Right lobe of liver (tissue), 6 donors: ENCODE results near the gene RAI1. TPM values are rescaled to one million over a fixed set of nuclear protein-coding genes. Genes with fewer than 3 reads are reported as not detected.
A peak's percentile ranks its signal among the peaks of the same experiment; 100 is the strongest.

Experiments
- ATAC-seq, 4 donors: fragments of 200-7000 bp; cut with Tn5 transposase; one replicate each; pipeline ENCODE4 v1.9.1; 2020; ENCODE audit warnings: mild to moderate bottlenecking in 4 of 4, moderate library complexity in 4 of 4
- DNase-seq, 3 donors: peaks; one replicate each; pipeline ENCODE4 v3.0.0-alpha.2; 2020
- H3K27ac ChIP-seq, 3 donors: fragments of 200-600 bp; one replicate each; pipeline ENCODE4 v1.8.0; 2022
- H3K27me3 ChIP-seq, 2 donors: fragments of 200-600 bp; one replicate each; pipeline ENCODE4 v1.8.0; 2022
- H3K36me3 ChIP-seq, 4 donors: fragments of 200-600 bp; sonication (generic) in 1 of 4; one replicate each; pipeline versions ENCODE4 v1.5.1 to v1.8.0; 2017 to 2022; ENCODE audit warnings: control low read depth in 1 of 4
- H3K4me1 ChIP-seq, 4 donors: fragments of 200-600 bp; sonication (generic) in 1 of 4; one replicate each; pipeline versions ENCODE4 v1.5.1 to v1.8.0; 2017 to 2022; ENCODE audit warnings: control low read depth in 1 of 4
- H3K4me3 ChIP-seq, 3 donors: fragments of 200-600 bp; one replicate each; pipeline ENCODE4 v1.8.0; 2022
- H3K9me3 ChIP-seq, 4 donors: fragments of 200-600 bp; sonication (generic) in 1 of 4; one replicate each; pipeline versions ENCODE4 v1.5.1 to v1.8.0; 2017 to 2022; ENCODE audit warnings: control low read depth in 1 of 4
- CTCF ChIP-seq, 4 donors: fragments of 200-600 bp in 3 of 4; fragments of 450-650 bp in 1 of 4; IDR thresholded peaks; one replicate each; pipeline versions ENCODE4 v1.5.1 to v1.8.0; 2016 to 2022; ENCODE audit warnings: antibody characterized with exemption in 4 of 4, mild to moderate bottlenecking in 2 of 4
- POLR2A ChIP-seq: fragments of 450-650 bp; IDR thresholded peaks from one replicate; pipeline ENCODE4 v1.6.1; 2017; ENCODE audit warnings: antibody characterized with exemption, mild to moderate bottlenecking
- WGBS: methylation state at CpG from one replicate; pipeline ENCODE4 v1.1.6; 2018; ENCODE audit warnings: low coverage, low lambda C conversion rate; ENCODE audit not compliant: insufficient coverage; ENCODE audit errors: missing lambda C conversion rate; 5-methylcytosine and 5-hydroxymethylcytosine counted together
- intact Hi-C, 2 donors: fragments of 100-400 bp; cut with DNase I; formaldehyde crosslinking; loops; one replicate each; pipeline versions ENCODE4 v1.11.2 to v1.14.1; 2022
- total RNA-seq, 6 experiments: library from RNA; depleted of rRNA in 2 of 6; stranded (reverse); fragments of >200 nt in 2 of 6; fragmentation: NEBNext Ultra II Directional in 3 of 6; extraction: Animal tissue kit (Norgen Biotek cat#: 25700) in 3 of 6; gene quantifications; one replicate each; pipeline versions ENCODE4 v1.1.0 to v1.2.4, GENCODE V29; 2016 to 2023
- donor health status: DM: no; HTN: yes; CAD: no.
- donor health status: DM: no; HTN: no; CAD: no.
- donor health status: DM: no; HTN: no; CAD: no.
- donor health status: DM: no; HTN: yes; CAD: no.
- donor health status: DM: no; HTN: yes; CAD: no.

Gene RAI1
- total RNA-seq, 6 experiments from 2014 or later = 6.1 to 14.5 (median 8.4) TPM

GRCh38 chr17:17774009-17774881 is 93.0 kb downstream of the RAI1 start:
- ATAC-seq (peak in 3 of 4 donors; percentile 19 to 64 (median 35)), DNase-seq (no peak)
- no peak overlapping the region for H3K4me3 ChIP-seq
- WGBS = 39% methylated on average over 6 of the region's 21 CpGs
- intact Hi-C loops = no loop called here
- H3K4me1 ChIP-seq = peaks cover 0 to 3% (median 0%) of the 10 kb centered on the region in 4 donors
- H3K27me3 ChIP-seq = no peaks in the 10 kb centered on the region
- H3K27ac ChIP-seq = no peak overlapping the region
- no peaks in the 10 kb centered on the region for H3K36me3 ChIP-seq
- TF ChIP-seq CTCF (IDR thresholded peaks at IDR 0.05) (peak in 2 of 4 donors; percentile 7 to 23), POLR2A (no peak)
- H3K9me3 ChIP-seq = no peaks in the 10 kb centered on the region

GRCh38 chr17:17776889-17777288 is 95.6 kb downstream of the RAI1 start:
- Histone ChIP-seq H3K4me3 (no peak overlapping the region), H3K9me3 (no peaks in the 10 kb centered on the region), H3K27ac (no peak overlapping the region), H3K36me3 (no peaks in the 10 kb centered on the region), H3K27me3 (no peaks in the 10 kb centered on the region), H3K4me1 (peaks cover 0 to 5% (median 2%) of the 10 kb centered on the region in 4 donors)
- TF ChIP-seq CTCF (IDR thresholded peaks at IDR 0.05) = no peak
- no peak for TF ChIP-seq POLR2A
- 80% methylated on average over 2 of the region's 3 CpGs for WGBS
- intact Hi-C loops = no loop called here
- DNase-seq = no peak
- no peak for ATAC-seq

- TF ChIP-seq POLR2A = no peak
- TF ChIP-seq CTCF (IDR thresholded peaks at IDR 0.05) = no peak
- Histone ChIP-seq H3K4me1 (peaks cover 0 to 16% (median 5%) of the 10 kb centered on the region in 4 donors), H3K36me3 (no peaks in the 10 kb centered on the region), H3K27me3 (no peaks in the 10 kb centered on the region), H3K27ac (peak overlapping the region in 1 of 3 donors; percentile 18), H3K9me3 (no peaks in the 10 kb centered on the region), H3K4me3 (no peak overlapping the region)
- no peak for ATAC-seq
- WGBS = 72% methylated on average over 4 of the region's 8 CpGs
- intact Hi-C loops = no loop called here
- no peak for DNase-seq
Measured at GRCh38 chr17:17778308-17779014, 97.2 kb downstream of the RAI1 start.

- intact Hi-C loops = no loop called here
- Histone ChIP-seq H3K27ac (peak overlapping the region in 1 of 3 donors; percentile 18), H3K36me3 (no peaks in the 10 kb centered on the region), H3K4me3 (no peak overlapping the region), H3K9me3 (no peaks in the 10 kb centered on the region), H3K4me1 (peaks cover 0 to 22% (median 8%) of the 10 kb centered on the region in 4 donors), H3K27me3 (no peaks in the 10 kb centered on the region)
- ATAC-seq (no peak), DNase-seq (no peak)
- 65% methylated on average over 6 of the region's 16 CpGs for WGBS
- TF ChIP-seq CTCF (IDR thresholded peaks at IDR 0.05) = no peak
- TF ChIP-seq POLR2A = no peak
Measured at GRCh38 chr17:17779015-17779611, 97.9 kb downstream of the RAI1 start.
